Muscle layer of colon (tissue), 2 donors: ENCODE data around the gene CNTNAP5.

Experiments
- H3K27ac ChIP-seq: one replicate; pipeline ENCODE4 v1.7.0; 2013; ENCODE audit warnings: low read depth, mild to moderate bottlenecking, low read length, moderate library complexity
- H3K27me3 ChIP-seq, 2 donors: one replicate each; pipeline ENCODE4 v1.7.0; 2013; ENCODE audit warnings: low read length in 2 of 2, mild to moderate bottlenecking in 2 of 2; ENCODE audit not compliant: insufficient read depth in 2 of 2, control insufficient read depth in 1 of 2
- H3K36me3 ChIP-seq: one replicate; pipeline ENCODE4 v1.7.0; 2013; ENCODE audit warnings: mild to moderate bottlenecking, low read length; ENCODE audit not compliant: insufficient read depth
- H3K4me1 ChIP-seq: one replicate; pipeline ENCODE4 v1.7.0; 2013; ENCODE audit warnings: mild to moderate bottlenecking, low read length; ENCODE audit not compliant: insufficient read depth
- H3K4me3 ChIP-seq, 2 donors: one replicate each; pipeline ENCODE4 v1.7.0; 2013; ENCODE audit warnings: low read length in 2 of 2, low read depth in 1 of 2, mild to moderate bottlenecking in 1 of 2, moderate library complexity in 1 of 2
- H3K9ac ChIP-seq: one replicate; pipeline ENCODE4 v1.7.0; 2013; ENCODE audit warnings: low read length
- H3K9me3 ChIP-seq: one replicate; pipeline ENCODE4 v1.7.0; 2013; ENCODE audit warnings: mild to moderate bottlenecking, low read length
- donor health status: abdominal sarcoma.
- donor health status: Adenocarcinoma of cecum.

The CNTNAP5 gene

GRCh38 chr2:124161542-124161941 lies 136.5 kb downstream of the CNTNAP5 start:
- no peak overlapping the region for H3K4me3 ChIP-seq
- no peak overlapping the region for H3K9ac ChIP-seq
- H3K27ac ChIP-seq: no peak overlapping the region
- H3K4me1 ChIP-seq: no peaks in the 10 kb centered on the region
- H3K36me3 ChIP-seq: no peaks in the 10 kb centered on the region
- no peaks in the 10 kb centered on the region for H3K27me3 ChIP-seq
- no peaks in the 10 kb centered on the region for H3K9me3 ChIP-seq

GRCh38 chr2:124162256-124162655 lies 137.2 kb downstream of the CNTNAP5 start:
- no peak overlapping the region for H3K9ac ChIP-seq
- H3K27me3 ChIP-seq: no peaks in the 10 kb centered on the region

GRCh38 chr2:124163840-124164239 lies 138.8 kb downstream of the CNTNAP5 start:
- Histone ChIP-seq H3K27me3 (no peaks in the 10 kb centered on the region), H3K9ac (no peak overlapping the region), H3K36me3 (no peaks in the 10 kb centered on the region), H3K9me3 (no peaks in the 10 kb centered on the region), H3K27ac (no peak overlapping the region), H3K4me3 (no peak overlapping the region), H3K4me1 (no peaks in the 10 kb centered on the region)

More at GRCh38 chr2:124162256-124162655, 137.2 kb downstream of the CNTNAP5 start:
- no peak overlapping the region for H3K4me3 ChIP-seq
- H3K36me3 ChIP-seq: no peaks in the 10 kb centered on the region
- no peak overlapping the region for H3K27ac ChIP-seq
- no peaks in the 10 kb centered on the region for H3K4me1 ChIP-seq
- H3K9me3 ChIP-seq: no peaks in the 10 kb centered on the region

- H3K27me3 ChIP-seq: no peaks in the 10 kb centered on the region
- H3K4me3 ChIP-seq: no peak overlapping the region
- no peak overlapping the region for H3K27ac ChIP-seq
- no peak overlapping the region for H3K9ac ChIP-seq
- H3K9me3 ChIP-seq: no peaks in the 10 kb centered on the region
- H3K36me3 ChIP-seq: no peaks in the 10 kb centered on the region
- no peaks in the 10 kb centered on the region for H3K4me1 ChIP-seq
Measured at GRCh38 chr2:124165698-124166097, 140.6 kb downstream of the CNTNAP5 start.

- no peaks in the 10 kb centered on the region for H3K36me3 ChIP-seq
- no peaks in the 10 kb centered on the region for H3K9me3 ChIP-seq
- no peaks in the 10 kb centered on the region for H3K27me3 ChIP-seq
- H3K9ac ChIP-seq: no peak overlapping the region
- H3K27ac ChIP-seq: no peak overlapping the region
- no peaks in the 10 kb centered on the region for H3K4me1 ChIP-seq
- H3K4me3 ChIP-seq: no peak overlapping the region
Measured at GRCh38 chr2:124171472-124172063, 146.5 kb downstream of the CNTNAP5 start.

- H3K27ac ChIP-seq: no peak overlapping the region
- no peaks in the 10 kb centered on the region for H3K27me3 ChIP-seq
- no peaks in the 10 kb centered on the region for H3K4me1 ChIP-seq
- no peaks in the 10 kb centered on the region for H3K9me3 ChIP-seq
- H3K9ac ChIP-seq: no peak overlapping the region
- H3K4me3 ChIP-seq: no peak overlapping the region
- no peaks in the 10 kb centered on the region for H3K36me3 ChIP-seq
Measured at GRCh38 chr2:124178719-124179118, 153.6 kb downstream of the CNTNAP5 start.

- Histone ChIP-seq H3K4me1 (no peaks in the 10 kb centered on the region), H3K27me3 (no peaks in the 10 kb centered on the region), H3K27ac (no peak overlapping the region), H3K36me3 (no peaks in the 10 kb centered on the region), H3K9me3 (no peaks in the 10 kb centered on the region), H3K4me3 (no peak overlapping the region), H3K9ac (no peak overlapping the region)
Measured at GRCh38 chr2:124180635-124181034, 155.5 kb downstream of the CNTNAP5 start.

- no peaks in the 10 kb centered on the region for H3K9me3 ChIP-seq
- no peak overlapping the region for H3K9ac ChIP-seq
- H3K36me3 ChIP-seq: no peaks in the 10 kb centered on the region
- no peak overlapping the region for H3K27ac ChIP-seq
- no peak overlapping the region for H3K4me3 ChIP-seq
- no peaks in the 10 kb centered on the region for H3K4me1 ChIP-seq
- H3K27me3 ChIP-seq: no peaks in the 10 kb centered on the region
Measured at GRCh38 chr2:124186801-124187200, 161.7 kb downstream of the CNTNAP5 start.

- Histone ChIP-seq H3K27me3 (no peaks in the 10 kb centered on the region), H3K27ac (no peak overlapping the region), H3K36me3 (no peaks in the 10 kb centered on the region), H3K4me1 (no peaks in the 10 kb centered on the region), H3K9ac (no peak overlapping the region), H3K4me3 (no peak overlapping the region), H3K9me3 (no peaks in the 10 kb centered on the region)
Measured at GRCh38 chr2:124187948-124188347, 162.9 kb downstream of the CNTNAP5 start.

- H3K36me3 ChIP-seq: no peaks in the 10 kb centered on the region
- no peaks in the 10 kb centered on the region for H3K9me3 ChIP-seq
- no peaks in the 10 kb centered on the region for H3K4me1 ChIP-seq
- no peak overlapping the region for H3K4me3 ChIP-seq
- no peak overlapping the region for H3K27ac ChIP-seq
- no peak overlapping the region for H3K9ac ChIP-seq
- no peaks in the 10 kb centered on the region for H3K27me3 ChIP-seq
Measured at GRCh38 chr2:124193706-124194105, 168.6 kb downstream of the CNTNAP5 start.

GRCh38 chr2:124201713-124202112 lies 176.6 kb downstream of the CNTNAP5 start:
- Histone ChIP-seq H3K9ac (no peak overlapping the region), H3K36me3 (no peaks in the 10 kb centered on the region), H3K27me3 (no peaks in the 10 kb centered on the region), H3K4me1 (no peaks in the 10 kb centered on the region), H3K27ac (no peak overlapping the region), H3K4me3 (no peak overlapping the region), H3K9me3 (no peaks in the 10 kb centered on the region)

GRCh38 chr2:124209441-124209840 lies 184.4 kb downstream of the CNTNAP5 start:
- Histone ChIP-seq H3K9ac (no peak overlapping the region), H3K4me3 (no peak overlapping the region), H3K27me3 (no peaks in the 10 kb centered on the region), H3K9me3 (no peaks in the 10 kb centered on the region), H3K4me1 (no peaks in the 10 kb centered on the region), H3K27ac (no peak overlapping the region), H3K36me3 (no peaks in the 10 kb centered on the region)
